NB4 (cell line): ENCODE measurements around the gene LIAS.

Experiments
- DNase-seq: peaks from one replicate; pipeline ENCODE4 v3.0.0; 2010; ENCODE audit warnings: low read depth
- H3K4me3 ChIP-seq: one replicate; pipeline ENCODE4 v1.5.1; 2011; ENCODE audit warnings: mild to moderate bottlenecking, low read depth, low read length, moderate library complexity
- CTCF ChIP-seq: IDR thresholded peaks from one replicate; pipeline ENCODE4 v1.5.1; 2012; ENCODE audit warnings: low read depth, low read length
- MAX ChIP-seq: IDR thresholded peaks from 2 replicates; pipeline ENCODE4 v1.6.1; 2011; ENCODE audit warnings: low read depth, low read length
- MYC ChIP-seq: IDR thresholded peaks from 2 replicates; pipeline ENCODE4 v1.6.1; 2011; ENCODE audit warnings: low read depth, low read length
- POLR2A ChIP-seq: IDR thresholded peaks from 2 replicates; pipeline ENCODE4 v1.6.1; 2011; ENCODE audit warnings: mild to moderate bottlenecking; ENCODE audit not compliant: insufficient read length; ENCODE audit errors: extremely low read depth

The LIAS gene

GRCh38 chr4:39525822-39526690 lies 67.2 kb downstream of the LIAS start:
- DNase-seq, result no peak
- peak overlapping the region; percentile 90 for H3K4me3 ChIP-seq
- TF ChIP-seq POLR2A (no peak), MYC (no peak), CTCF (no peak), MAX (no peak)

- no peak for DNase-seq
- peak overlapping the region; percentile 90 for H3K4me3 ChIP-seq
- TF ChIP-seq CTCF, result no peak
- TF ChIP-seq MYC, result peak; percentile 43; the same call in 1 of the 2 replicates
- peak; percentile 34; the same call in 1 of the 2 replicates for TF ChIP-seq MAX
Measured at GRCh38 chr4:39526765-39527295, 68.0 kb downstream of the LIAS start.

GRCh38 chr4:39527296-39528060 lies 68.6 kb downstream of the LIAS start, which contains the start of gene UGDH:
Gene UGDH (minus strand): TSS chr4:39527439. CDS start chr4:39521512, 5,927 bp downstream.
- TF ChIP-seq MYC (peak; percentile 53), POLR2A (peak; percentile 95), MAX (peak; percentile 40; the same call in 1 of the 2 replicates), CTCF (no peak)
- H3K4me3 ChIP-seq, result peak within 1 kb of the TSS; percentile 90

GRCh38 chr4:39528061-39528465 lies 69.2 kb downstream of the LIAS start:
- peak overlapping the region; percentile 90 for H3K4me3 ChIP-seq
- no peak for DNase-seq
- TF ChIP-seq MYC (no peak), MAX (no peak), POLR2A (no peak), CTCF (no peak)

More at GRCh38 chr4:39527296-39528060, 68.6 kb downstream of the LIAS start, which contains the start of gene UGDH:
- DNase-seq, result peak; percentile 99
